ENCODE measurements around the gene CMA1. TPM values are rescaled to one million over a fixed set of nuclear protein-coding genes. Genes with fewer than 3 reads are reported as not detected.
"Not testable (repeated sequence)": the region's sequence is repeated elsewhere in the genome, so short reads cannot be mapped to it uniquely, and the experiment has no call there.

Gene CMA1
- total RNA-seq, 1 donor from 2014 or later = not detected

- Mint-ChIP-seq H3K27me3 (ENCODE audit: unreplicated experiment) (peaks cover 8% of the 10 kb centered on the region), H3K27ac (ENCODE audit: unreplicated experiment) (no peak overlapping the region), H3K9me3 (ENCODE audit: unreplicated experiment) (no peaks in the 10 kb centered on the region), H3K4me1 (ENCODE audit: unreplicated experiment) (no peaks in the 10 kb centered on the region), H3K4me3 (ENCODE audit: unreplicated experiment) (no peak overlapping the region), H3K36me3 (ENCODE audit: unreplicated experiment) (no peaks in the 10 kb centered on the region)
- TF ChIP-seq, protein P1, sequence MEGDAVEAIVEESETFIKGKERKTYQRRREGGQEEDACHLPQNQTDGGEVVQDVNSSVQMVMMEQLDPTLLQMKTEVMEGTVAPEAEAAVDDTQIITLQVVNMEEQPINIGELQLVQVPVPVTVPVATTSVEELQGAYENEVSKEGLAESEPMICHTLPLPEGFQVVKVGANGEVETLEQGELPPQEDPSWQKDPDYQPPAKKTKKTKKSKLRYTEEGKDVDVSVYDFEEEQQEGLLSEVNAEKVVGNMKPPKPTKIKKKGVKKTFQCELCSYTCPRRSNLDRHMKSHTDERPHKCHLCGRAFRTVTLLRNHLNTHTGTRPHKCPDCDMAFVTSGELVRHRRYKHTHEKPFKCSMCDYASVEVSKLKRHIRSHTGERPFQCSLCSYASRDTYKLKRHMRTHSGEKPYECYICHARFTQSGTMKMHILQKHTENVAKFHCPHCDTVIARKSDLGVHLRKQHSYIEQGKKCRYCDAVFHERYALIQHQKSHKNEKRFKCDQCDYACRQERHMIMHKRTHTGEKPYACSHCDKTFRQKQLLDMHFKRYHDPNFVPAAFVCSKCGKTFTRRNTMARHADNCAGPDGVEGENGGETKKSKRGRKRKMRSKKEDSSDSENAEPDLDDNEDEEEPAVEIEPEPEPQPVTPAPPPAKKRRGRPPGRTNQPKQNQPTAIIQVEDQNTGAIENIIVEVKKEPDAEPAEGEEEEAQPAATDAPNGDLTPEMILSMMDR (IDR thresholded peaks at IDR 0.05) = no peak
- DNase-seq (ENCODE audit: extremely low spot score, unreplicated experiment) = no peak
Observed at GRCh38 chr14:24506443-24506842, 1.6 kb downstream of the CMA1 start.

DNA sequence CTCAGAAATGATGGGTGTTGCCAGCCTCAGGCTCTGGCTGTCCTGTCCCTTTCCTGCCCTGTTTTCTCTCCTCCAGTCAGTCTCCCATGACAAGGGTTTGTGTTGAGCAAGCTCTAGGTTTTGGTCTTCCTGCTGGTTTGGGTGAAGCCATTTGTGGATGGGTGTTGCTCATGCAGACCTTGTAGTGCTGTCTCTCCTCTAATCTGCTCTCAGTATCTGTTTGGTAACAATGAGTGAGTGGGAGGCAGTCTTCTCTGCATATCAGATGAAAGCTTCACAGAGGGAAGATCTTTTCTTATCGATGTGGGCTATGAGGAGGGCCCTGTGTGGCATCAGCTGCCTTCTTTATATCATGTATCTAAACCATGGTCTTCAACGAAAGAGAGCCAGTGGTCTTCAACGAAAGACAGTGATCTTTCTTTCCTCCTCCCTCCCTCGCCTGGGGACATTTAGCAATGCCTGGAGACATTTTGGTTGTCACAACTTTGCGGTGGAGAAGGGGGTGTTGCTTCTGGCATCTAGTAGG lies 3.6 kb downstream of the CMA1 start:
- H3K4me3 Mint-ChIP-seq (ENCODE audit: unreplicated experiment) = no peak overlapping the region
- no peak for DNase-seq (ENCODE audit: extremely low spot score, unreplicated experiment)
- no peaks in the 10 kb centered on the region for H3K36me3 Mint-ChIP-seq (ENCODE audit: unreplicated experiment)
- peaks cover 3% of the 10 kb centered on the region for H3K27me3 Mint-ChIP-seq (ENCODE audit: unreplicated experiment)
- H3K9me3 Mint-ChIP-seq (ENCODE audit: unreplicated experiment) = no peaks in the 10 kb centered on the region
- H3K4me1 Mint-ChIP-seq (ENCODE audit: unreplicated experiment) = no peaks in the 10 kb centered on the region
- TF ChIP-seq, protein P1 (IDR thresholded peaks at IDR 0.05) = no peak
- no peak overlapping the region for H3K27ac Mint-ChIP-seq (ENCODE audit: unreplicated experiment)

GRCh38 chr14:24491586-24492408 lies 16.3 kb downstream of the CMA1 start:
- not testable (repeated sequence) for DNase-seq (ENCODE audit: extremely low spot score, unreplicated experiment); H3K27me3 Mint-ChIP-seq (ENCODE audit: unreplicated experiment); H3K4me1 Mint-ChIP-seq (ENCODE audit: unreplicated experiment); H3K36me3 Mint-ChIP-seq (ENCODE audit: unreplicated experiment); H3K27ac Mint-ChIP-seq (ENCODE audit: unreplicated experiment); H3K4me3 Mint-ChIP-seq (ENCODE audit: unreplicated experiment)
- peaks cover 11% of the 10 kb centered on the region for H3K9me3 Mint-ChIP-seq (ENCODE audit: unreplicated experiment)

GRCh38 chr14:24483604-24484252 lies 24.3 kb downstream of the CMA1 start:
- Mint-ChIP-seq H3K27ac (ENCODE audit: unreplicated experiment) (no peak overlapping the region), H3K9me3 (ENCODE audit: unreplicated experiment) (peaks cover 2% of the 10 kb centered on the region), H3K27me3 (ENCODE audit: unreplicated experiment) (no peaks in the 10 kb centered on the region), H3K4me3 (ENCODE audit: unreplicated experiment) (no peak overlapping the region), H3K4me1 (ENCODE audit: unreplicated experiment) (no peaks in the 10 kb centered on the region), H3K36me3 (ENCODE audit: unreplicated experiment) (no peaks in the 10 kb centered on the region)
- TF ChIP-seq, protein P1 (IDR thresholded peaks at IDR 0.05) = no peak
- DNase-seq (ENCODE audit: extremely low spot score, unreplicated experiment) = no peak

DNA sequence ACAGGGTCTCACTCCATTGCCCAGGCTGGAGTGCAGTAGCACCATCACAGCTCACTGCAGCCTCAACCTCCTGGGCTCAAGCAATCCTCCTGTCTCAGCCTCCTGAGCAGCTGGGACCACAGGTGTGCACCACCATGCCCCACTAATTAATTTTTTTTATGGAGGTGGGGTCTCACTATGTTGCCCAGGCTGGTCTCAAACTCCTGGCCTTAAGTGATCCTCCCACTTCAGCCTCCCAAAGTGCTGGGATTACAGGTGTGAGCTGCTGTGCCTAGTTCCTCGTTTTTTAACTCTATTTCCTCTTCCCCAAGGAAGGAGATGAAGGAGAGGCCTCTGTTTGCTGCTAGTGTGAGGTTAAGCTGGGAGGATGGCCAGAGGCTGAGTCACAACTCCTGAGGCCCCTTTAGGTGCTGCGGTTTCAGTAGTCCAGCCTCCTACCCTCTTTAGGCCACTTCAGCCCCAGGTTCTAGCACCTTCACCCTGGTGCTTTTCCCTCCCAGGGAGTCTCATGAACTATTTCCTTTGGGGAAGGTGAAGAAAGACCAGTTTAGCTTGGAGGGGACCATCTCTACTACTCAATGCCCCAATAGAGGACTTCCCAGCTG lies 25.3 kb downstream of the CMA1 start:
- not testable (repeated sequence) for H3K9me3 Mint-ChIP-seq (ENCODE audit: unreplicated experiment); H3K4me1 Mint-ChIP-seq (ENCODE audit: unreplicated experiment); H3K27me3 Mint-ChIP-seq (ENCODE audit: unreplicated experiment); H3K36me3 Mint-ChIP-seq (ENCODE audit: unreplicated experiment); H3K27ac Mint-ChIP-seq (ENCODE audit: unreplicated experiment); H3K4me3 Mint-ChIP-seq (ENCODE audit: unreplicated experiment); DNase-seq (ENCODE audit: extremely low spot score, unreplicated experiment)
